HG03439 (cell line): ENCODE results near the gene OPTN.
A peak's percentile ranks its signal among the peaks of the same experiment; 100 is the strongest.
"Not testable (repeated sequence)": the region's sequence is repeated elsewhere in the genome, so short reads cannot be mapped to it uniquely, and the experiment has no call there.

Source experiments
- ATAC-seq: cut with Tn5 transposase; IDR thresholded peaks from one replicate; pipeline ENCODE4 v1.9.1; 2021; ENCODE audit warnings: mild to moderate bottlenecking, moderate library complexity; ENCODE audit not compliant: unreplicated experiment

OPTN gene

GRCh38 chr10:13118784-13119410, 18.9 kb downstream of the OPTN start:
- no peak for ATAC-seq

DNA sequence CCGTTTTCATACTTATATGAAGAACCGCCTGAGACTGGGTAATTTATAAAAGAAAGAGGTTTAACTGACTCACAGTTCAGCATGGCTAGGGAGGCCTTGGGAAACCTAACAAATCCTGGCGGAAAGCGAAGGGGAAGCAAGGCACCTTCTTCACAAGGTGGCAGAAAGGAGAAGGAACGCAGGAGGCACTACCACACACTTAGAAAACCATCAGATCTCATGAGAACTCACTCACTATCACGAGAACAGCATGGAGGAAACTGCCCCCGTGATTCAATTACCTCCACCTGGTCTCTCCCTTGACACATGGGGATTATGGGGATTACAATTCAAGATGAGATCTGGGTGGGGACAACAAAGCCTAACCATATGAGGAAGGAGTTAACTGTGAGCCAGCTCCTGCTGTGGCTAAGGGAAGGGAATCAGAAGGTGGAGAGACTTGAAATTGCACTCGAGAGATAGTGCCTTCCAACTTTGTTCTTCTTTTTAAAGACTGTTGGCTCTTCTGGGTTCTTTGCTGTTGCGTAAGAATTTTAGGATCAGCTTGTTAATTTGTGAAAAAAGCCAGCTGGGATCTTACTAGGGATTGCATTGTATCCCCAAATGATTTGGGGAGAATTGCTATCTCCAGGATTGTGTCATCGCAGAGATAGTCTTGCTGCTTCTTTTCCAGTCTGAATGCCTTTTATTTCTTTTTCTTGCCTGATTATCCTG, 21.0 kb downstream of the OPTN start:
- ATAC-seq, result no peak

DNA sequence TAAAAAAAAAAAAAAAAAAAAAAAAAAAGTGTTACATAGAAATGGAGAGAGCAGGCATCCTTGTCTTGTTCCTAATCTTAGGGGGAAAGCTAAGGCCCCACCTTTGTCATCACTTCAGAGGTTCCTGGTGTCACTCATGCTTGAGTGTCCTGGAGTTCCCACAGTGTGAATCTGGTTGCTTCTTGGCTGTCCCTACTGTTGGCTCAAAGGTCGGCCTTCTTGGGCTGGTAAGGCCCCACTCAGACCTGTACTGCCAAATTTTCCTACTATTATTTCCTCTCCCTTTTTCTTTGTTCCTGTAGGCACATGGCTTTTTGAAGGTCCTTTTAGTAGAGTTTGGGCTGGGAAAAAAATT, 21.5 kb downstream of the OPTN start:
- no peak for ATAC-seq

DNA sequence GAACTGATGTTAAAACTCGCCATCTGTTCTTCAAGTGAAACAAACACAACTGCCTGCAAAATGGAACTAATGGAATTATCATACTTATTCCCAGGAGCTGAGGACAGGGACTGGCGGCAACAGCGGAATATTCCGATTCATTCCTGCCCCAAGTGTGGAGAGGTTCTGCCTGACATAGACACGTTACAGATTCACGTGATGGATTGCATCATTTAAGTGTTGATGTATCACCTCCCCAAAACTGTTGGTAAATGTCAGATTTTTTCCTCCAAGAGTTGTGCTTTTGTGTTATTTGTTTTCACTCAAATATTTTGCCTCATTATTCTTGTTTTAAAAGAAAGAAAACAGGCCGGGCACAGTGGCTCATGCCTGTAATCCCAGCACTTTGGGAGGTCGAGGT, 36.7 kb downstream of the OPTN start:
- ATAC-seq, result no peak

DNA sequence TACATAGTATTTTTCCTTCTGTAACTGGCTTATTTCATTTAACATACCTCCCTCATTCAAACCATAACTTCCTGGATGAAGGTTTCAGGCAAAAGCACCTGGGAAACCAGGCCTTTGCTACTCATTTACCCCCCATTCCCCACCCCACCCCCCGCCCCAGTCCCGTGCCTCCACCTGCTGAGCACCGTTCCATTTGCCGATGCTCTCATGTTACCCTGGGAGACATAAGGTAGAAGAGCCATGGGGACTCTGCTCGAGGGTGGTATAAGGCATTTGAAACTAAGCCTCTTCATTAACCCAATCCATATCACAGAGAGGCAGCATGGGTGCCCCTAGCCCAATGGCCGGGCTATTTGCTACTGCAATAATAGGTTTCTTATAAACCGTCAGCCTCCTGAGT, 39.2 kb downstream of the OPTN start:
- ATAC-seq, result no peak

- ATAC-seq, result no peak
Observed at GRCh38 chr10:13139676-13140075, 39.7 kb downstream of the OPTN start.

DNA sequence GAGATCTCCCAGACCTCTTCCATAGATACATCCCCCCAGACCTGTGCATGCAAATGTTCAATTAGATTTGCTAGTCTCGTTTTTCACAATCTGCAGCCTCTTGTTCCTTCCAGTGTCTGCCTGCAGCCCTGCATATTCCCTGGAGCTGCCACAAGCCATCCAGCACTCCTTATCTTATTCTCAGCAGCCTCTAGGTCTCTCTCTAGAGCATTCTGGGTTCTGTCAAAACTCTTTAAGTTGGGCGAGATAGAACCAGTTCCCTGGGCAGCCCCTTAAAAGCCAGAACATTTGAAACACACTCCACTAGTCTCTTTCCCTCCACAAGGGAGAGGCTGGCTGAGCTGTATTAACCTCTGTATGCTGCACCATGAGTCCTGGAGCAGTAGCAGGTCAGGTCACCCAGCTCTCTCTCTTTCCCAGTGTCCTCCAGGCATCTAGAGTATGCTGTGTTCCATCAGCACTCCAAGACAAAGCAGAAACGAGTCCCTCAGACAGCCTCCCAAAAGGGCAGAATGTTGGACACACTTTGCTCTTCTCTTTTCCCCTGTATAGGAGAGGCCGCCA, 40.7 kb downstream of the OPTN start:
- no peak for ATAC-seq

- no peak for ATAC-seq
Observed at GRCh38 chr10:13143766-13144165, 43.8 kb downstream of the OPTN start.

GRCh38 chr10:13144814-13145213, 44.9 kb downstream of the OPTN start:
- ATAC-seq, result no peak

GRCh38 chr10:13146379-13146778, 46.4 kb downstream of the OPTN start:
- ATAC-seq, result no peak

DNA sequence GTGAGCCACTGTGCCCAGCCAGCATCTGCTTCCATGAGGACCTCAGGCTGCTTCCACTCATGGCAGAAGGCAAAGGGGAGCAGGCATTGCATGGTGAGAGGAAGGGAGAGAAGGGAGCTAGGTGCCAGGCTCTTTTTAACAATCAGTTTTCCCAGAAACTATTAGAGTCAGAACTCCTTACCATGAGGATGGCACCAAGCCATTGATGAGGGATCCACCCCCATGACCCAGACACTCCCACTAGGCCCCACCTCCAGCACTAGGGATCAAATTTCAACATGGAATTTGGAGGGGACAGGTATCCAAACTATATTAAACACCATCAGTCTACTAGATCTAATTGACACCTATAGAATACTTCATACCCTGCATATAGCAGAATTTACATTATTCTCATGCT, 47.2 kb downstream of the OPTN start:
- ATAC-seq, result no peak

DNA sequence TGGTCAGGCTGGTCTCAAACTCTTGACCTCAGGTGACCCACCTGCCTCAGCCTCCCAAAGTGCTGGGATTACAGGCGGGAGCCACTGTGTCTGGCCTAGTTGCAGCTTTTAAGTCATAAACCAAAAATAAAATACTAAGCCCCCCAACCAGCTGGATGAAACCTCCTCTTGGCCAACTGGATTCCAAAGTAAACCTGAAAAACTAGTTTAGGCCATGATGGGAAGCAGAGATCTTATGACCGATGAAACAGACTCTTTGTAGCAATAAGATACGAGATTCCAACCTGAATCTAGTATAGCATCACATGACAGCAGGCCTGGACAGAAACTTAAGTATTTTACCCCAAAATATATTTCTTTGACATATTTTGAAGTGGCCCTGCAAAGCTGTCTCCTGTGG, 52.3 kb downstream of the OPTN start:
- ATAC-seq, result no peak

- ATAC-seq, result not testable (repeated sequence)
Observed at GRCh38 chr10:13155860-13156259, 55.9 kb downstream of the OPTN start.

- ATAC-seq, result no peak
Observed at GRCh38 chr10:13158401-13158800, 58.4 kb downstream of the OPTN start.

DNA sequence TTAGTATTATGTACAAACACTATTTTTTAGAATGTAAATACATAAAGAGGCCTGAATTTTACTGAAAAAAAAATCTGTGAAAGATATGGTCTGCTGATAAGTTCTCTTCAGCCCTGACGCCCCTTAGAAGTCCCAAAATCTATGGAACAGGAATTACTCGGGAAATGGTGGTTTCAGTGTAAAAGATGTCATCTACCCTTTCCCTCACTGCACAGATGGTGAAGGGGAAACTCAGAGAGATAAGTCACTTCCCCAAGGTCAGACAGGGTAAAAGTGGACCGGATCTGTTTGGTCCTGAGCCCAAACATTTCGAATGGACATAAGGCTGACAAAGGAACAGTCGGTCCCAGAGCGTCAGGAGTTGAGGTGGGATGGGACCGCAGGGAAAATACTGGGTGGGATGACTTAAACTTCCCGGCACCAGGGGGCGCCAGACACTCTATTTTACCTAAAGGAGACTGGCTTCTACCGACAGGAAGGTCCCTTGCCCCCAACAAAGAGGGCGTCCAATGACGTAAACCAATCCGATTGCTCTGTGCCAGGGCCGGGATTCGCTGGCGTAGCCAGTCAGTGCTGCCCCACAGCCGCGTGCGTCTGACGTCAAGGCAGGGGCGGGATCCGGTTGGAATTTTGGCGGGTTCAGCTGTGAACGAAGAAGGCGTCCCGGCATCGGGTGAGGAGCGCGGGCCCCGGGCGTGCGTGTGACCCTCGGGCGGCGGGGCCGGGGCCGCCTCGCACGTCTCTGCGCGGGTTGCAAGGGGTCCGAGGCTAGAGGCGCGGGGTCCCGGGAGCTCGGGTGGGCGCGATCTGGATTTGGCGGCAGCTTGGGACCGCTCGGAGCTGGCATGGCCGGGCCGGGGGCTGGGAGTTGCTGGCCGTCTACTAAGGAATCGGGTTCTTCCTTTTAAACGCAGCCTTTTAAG, 61.2 kb downstream of the OPTN start, which contains the start of gene MCM10:
Gene MCM10 (plus strand): TSS at position 625 of the 923 bp plus-strand sequence. CDS start 2,645 bp downstream, outside the sequence.
- peak; percentile 99 for ATAC-seq

DNA sequence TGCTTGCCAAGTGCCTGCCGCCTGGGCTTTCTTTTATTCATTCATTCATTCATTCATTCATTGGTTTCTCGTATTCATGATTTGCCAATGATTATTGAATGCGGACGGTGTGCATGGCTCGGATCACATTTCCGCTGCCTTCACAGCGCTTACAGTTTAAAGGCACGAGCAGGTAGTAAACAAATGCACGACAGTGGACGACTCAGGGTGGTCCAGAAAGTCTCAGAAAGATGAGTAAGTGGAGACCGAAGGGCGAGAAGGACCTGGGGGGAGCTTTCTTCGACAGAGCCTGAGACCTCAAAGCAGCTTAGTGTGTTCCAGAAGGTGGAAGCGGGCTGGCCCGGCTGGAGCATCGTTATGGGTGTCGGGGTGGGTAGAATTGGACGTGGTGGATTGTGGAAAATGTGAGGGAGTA, 61.9 kb downstream of the OPTN start:
- no peak for ATAC-seq

DNA sequence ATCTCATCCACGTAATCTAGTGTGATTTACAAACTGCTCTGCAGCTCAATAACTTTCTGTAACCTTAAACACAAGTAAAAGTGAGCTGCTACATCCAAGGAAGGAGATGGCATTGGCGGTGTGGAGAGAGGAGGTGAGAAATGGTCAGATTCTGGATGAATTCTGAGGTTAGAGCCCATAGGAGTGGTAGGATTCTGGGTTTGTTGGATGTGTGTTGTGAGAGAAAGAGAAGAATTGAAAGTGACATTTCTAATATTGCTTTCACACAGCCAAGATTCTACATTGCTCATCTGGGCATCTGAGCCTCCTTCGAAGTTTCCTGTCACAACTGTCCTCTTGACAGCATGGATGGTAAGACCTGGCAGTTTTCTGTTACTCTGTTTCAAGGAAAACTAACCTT, 63.9 kb downstream of the OPTN start:
- no peak for ATAC-seq

GRCh38 chr10:13165177-13165576, 65.2 kb downstream of the OPTN start:
- ATAC-seq, result no peak

DNA sequence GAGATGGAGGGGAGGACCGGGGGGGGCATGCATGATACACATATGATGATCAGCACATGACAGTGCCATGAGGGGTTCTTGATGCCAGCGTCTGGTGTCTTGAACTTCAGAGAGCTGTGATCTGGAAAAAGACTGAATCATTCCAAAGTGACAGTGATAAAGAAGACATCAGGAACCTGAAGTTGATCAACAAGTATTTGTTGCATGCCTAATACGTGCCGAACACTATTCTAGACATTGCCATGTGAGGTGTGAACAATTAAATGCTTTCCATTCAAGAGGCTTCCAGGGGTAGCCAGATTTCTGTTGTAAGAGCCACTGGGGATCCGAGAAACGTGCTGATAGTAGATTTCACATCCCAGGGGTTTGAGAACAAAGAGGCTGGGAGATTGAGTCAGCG, 67.6 kb downstream of the OPTN start:
- ATAC-seq, result no peak

GRCh38 chr10:13168781-13169180, 68.8 kb downstream of the OPTN start:
- ATAC-seq, result no peak

- no peak for ATAC-seq
Observed at GRCh38 chr10:13173616-13174015, 73.7 kb downstream of the OPTN start.
